ENCODE results near the gene SSNA1.
A peak's percentile ranks its signal among the peaks of the same experiment; 100 is the strongest.

Gene SSNA1

DNA sequence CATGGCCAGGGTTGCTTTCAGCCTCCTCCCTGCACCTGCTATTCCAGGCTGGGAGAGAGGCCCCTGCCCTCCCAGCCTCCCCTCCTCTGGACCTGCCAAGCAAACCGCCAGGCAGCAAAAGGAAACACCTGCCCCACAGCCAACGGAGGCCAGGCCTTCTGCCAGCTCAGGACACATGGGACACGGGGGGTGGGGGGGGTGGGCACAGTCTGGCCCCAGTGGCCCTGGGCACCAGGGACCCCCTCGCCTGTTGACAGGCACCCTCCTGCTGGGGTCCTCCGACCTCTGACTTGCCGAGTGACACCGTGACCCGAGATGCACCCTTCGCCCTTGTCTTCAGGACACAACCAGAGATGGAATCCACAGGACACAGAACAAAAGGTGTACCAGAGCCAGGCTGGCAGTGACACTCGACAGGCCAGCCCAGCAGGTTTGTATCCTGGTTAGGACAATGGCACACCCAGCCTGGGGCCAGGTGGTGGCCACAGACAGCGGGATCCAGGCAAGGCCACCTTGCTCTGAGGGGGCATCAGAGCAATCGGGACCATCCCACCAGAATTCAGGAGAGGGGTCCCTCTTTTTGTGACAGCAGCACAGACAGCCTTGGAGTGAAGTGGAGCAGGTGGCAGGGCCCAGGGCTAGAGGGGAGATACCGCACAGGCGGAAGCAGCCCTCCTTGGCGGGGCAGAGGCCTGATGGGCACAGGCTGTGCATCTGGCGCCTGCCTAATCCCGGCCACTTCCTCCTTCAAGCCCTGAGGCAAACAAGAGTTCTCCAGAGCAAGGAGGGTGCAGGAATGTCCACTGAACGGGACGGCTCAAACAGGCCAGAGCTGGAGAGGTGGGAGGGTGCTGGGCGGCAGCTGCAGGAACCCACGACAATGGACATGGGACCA, 15.3 kb upstream of the SSNA1 start:
- H3K36me3 ChIP-seq (ENCODE audit: control insufficient read depth in 2 of 2, insufficient read depth in 1 of 2, low read length in 2 of 2) = peaks cover 0 to 13% of the 10 kb centered on the region in 2 experiments; a peak in 1 of 3 replicates
- peak; percentile 57; the same call in 1 of the 2 replicates for TF ChIP-seq EGR2 (tag by site-specific recombination; IDR thresholded peaks at IDR 0.05; ENCODE audit: low read depth)
- TF ChIP-seq, protein P1, sequence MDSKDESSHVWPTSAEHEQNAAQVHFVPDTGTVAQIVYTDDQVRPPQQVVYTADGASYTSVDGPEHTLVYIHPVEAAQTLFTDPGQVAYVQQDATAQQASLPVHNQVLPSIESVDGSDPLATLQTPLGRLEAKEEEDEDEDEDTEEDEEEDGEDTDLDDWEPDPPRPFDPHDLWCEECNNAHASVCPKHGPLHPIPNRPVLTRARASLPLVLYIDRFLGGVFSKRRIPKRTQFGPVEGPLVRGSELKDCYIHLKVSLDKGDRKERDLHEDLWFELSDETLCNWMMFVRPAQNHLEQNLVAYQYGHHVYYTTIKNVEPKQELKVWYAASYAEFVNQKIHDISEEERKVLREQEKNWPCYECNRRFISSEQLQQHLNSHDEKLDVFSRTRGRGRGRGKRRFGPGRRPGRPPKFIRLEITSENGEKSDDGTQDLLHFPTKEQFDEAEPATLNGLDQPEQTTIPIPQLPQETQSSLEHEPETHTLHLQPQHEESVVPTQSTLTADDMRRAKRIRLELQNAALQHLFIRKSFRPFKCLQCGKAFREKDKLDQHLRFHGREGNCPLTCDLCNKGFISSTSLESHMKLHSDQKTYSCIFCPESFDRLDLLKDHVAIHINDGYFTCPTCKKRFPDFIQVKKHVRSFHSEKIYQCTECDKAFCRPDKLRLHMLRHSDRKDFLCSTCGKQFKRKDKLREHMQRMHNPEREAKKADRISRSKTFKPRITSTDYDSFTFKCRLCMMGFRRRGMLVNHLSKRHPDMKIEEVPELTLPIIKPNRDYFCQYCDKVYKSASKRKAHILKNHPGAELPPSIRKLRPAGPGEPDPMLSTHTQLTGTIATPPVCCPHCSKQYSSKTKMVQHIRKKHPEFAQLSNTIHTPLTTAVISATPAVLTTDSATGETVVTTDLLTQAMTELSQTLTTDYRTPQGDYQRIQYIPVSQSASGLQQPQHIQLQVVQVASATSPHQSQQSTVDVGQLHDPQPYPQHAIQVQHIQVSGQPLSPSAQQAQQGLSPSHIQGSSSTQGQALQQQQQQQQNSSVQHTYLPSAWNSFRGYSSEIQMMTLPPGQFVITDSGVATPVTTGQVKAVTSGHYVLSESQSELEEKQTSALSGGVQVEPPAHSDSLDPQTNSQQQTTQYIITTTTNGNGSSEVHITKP (tag by site-specific recombination; IDR thresholded peaks at IDR 0.05) = peak; percentile 28; the same call in 1 of the 2 replicates
- no peak for TF ChIP-seq SETDB1 (IDR thresholded peaks at IDR 0.05; ENCODE audit: insufficient read length, low read length)
- no peaks in the 10 kb centered on the region; the same call in 1 of the 2 replicates for H3K4me1 ChIP-seq (ENCODE audit: control insufficient read depth, insufficient read depth, low read length)
- CTCF ChIA-PET = interaction anchor here (0.8 to 1.1 kb wide), 2 partner anchors 63 to 64 kb away, joined by 3 read pairs; no protein-coding TSS in a partner anchor
- no peaks in the 10 kb centered on the region for H3K9me3 ChIP-seq (ENCODE audit: control insufficient read depth, insufficient read depth, low read depth, low read length)
- H3K4me3 ChIP-seq (ENCODE audit: low read depth, low read length) = no peak overlapping the region
- POLR2A ChIA-PET = interaction anchor here (0.6 to 7.4 kb wide), 5 partner anchors 11 to 88 kb away, joined by 3 to 53 read pairs (median 3); partner anchors contain the start of gene TUBB4B
- no peak overlapping the region for H3K27ac ChIP-seq (ENCODE audit: extremely low read depth, low read depth, low read length)

DNA sequence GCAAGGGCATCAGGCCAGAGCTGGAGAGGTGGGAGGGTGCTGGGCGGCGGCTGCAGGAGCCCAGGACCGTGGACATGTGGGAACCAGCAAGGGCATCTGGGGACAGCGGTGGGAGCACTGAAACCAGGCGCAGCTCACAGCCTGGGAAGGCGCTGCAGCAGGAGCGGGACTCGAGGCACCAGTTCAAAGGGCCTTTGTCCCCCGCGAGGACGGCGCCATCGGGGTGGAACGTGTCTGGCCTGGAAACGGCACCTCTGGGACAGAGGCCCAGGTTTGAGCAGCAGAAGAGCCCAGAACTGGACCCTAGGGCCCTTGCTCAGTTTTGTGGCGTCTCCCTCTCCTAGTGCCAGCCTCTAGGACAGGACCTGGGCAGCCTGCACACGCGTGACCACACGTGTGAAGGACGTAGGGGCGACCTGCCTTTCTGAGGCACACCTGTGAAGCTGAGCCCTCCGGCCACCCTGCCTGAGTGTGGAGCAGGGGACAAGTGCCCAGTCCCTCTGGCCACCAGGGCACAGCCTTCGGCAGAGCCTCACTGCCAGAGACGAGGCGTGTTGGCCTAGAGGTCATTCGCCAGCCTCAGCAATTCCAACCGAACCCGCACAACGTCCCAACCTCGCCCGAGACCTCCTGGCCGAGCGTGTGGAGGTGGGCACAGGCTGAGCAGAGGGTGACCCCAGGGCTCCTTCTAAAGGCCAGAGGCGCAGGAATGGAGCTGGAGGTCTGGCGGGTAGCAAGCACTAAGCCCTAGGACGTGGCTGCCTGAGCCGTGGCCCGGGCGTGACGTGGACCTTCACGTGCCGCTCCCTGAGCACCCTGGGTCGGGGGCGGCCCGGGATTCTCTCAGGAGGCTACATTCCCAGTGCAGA, 14.4 kb upstream of the SSNA1 start:
- Histone ChIP-seq H3K27ac (ENCODE audit: extremely low read depth, low read depth, low read length) (no peak overlapping the region), H3K4me1 (ENCODE audit: control insufficient read depth, insufficient read depth, low read length) (no peaks in the 10 kb centered on the region; the same call in 1 of the 2 replicates), H3K36me3 (ENCODE audit: control insufficient read depth in 2 of 2, insufficient read depth in 1 of 2, low read length in 2 of 2) (peaks cover 0 to 21% of the 10 kb centered on the region in 2 experiments; a peak in 1 of 3 replicates), H3K9me3 (ENCODE audit: control insufficient read depth, insufficient read depth, low read depth, low read length) (no peaks in the 10 kb centered on the region), H3K4me3 (ENCODE audit: low read depth, low read length) (no peak overlapping the region)
- TF ChIP-seq, protein P2, sequence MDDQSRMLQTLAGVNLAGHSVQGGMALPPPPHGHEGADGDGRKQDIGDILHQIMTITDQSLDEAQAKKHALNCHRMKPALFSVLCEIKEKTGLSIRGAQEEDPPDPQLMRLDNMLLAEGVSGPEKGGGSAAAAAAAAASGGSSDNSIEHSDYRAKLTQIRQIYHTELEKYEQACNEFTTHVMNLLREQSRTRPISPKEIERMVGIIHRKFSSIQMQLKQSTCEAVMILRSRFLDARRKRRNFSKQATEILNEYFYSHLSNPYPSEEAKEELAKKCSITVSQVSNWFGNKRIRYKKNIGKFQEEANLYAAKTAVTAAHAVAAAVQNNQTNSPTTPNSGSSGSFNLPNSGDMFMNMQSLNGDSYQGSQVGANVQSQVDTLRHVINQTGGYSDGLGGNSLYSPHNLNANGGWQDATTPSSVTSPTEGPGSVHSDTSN (CRISPR knock-in tag; IDR thresholded peaks at IDR 0.05) = no peak
- no peak for TF ChIP-seq FEZF1 (tag by site-specific recombination; IDR thresholded peaks at IDR 0.05)
- no peak for TF ChIP-seq ZNF830 (tag by site-specific recombination; IDR thresholded peaks at IDR 0.05; ENCODE audit: low read depth)
- CTCF ChIA-PET = interaction anchor here (0.8 to 1.1 kb wide), 2 partner anchors 55 to 63 kb away, joined by 3 to 8 read pairs; no protein-coding TSS in a partner anchor
- POLR2A ChIA-PET = interaction anchor here (0.6 to 7.4 kb wide), 6 partner anchors 12 to 128 kb away, joined by 3 to 53 read pairs (median 6); partner anchors contain the start of genes ANAPC2, NRARP and SSNA1

DNA sequence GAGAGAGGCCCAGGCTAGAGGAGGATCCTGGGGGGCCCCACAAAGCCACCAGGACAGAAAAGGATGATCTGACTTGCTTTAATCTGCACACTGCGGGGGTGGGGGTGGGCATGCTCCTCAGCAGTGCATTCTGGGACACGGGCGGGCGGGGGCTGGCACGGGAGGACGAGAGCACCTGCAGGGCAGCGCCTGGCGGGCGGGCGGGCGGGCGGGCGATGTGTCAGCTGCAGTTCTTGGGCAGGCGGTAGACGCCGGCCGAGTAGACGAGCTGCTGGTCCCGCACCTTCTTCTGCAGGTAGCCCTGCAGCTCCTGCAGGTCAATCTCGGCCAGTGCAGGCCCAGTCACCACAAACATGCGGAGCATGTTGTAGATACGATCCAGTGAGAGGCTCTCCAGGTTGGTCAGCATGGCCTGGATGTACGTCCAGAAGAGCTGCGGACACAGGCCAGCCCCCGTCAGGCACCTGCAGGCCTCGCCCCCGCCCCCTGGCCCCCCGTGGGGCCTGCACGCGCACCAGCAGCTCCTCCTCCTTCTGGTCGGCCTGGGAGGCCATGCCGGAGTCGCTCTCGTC, 13.7 kb upstream of the SSNA1 start:
- peaks cover 0 to 29% of the 10 kb centered on the region in 2 experiments; a peak in 2 of 3 replicates for H3K36me3 ChIP-seq (ENCODE audit: control insufficient read depth in 2 of 2, insufficient read depth in 1 of 2, low read length in 2 of 2)
- H3K9me3 ChIP-seq (ENCODE audit: control insufficient read depth, insufficient read depth, low read depth, low read length) = no peaks in the 10 kb centered on the region
- CTCF ChIA-PET = interaction anchor here (1.1 to 3.1 kb wide), 2 partner anchors 56 to 62 kb away, joined by 8 to 12 read pairs; no protein-coding TSS in a partner anchor
- TF ChIP-seq SP3 (tag by site-specific recombination; IDR thresholded peaks at IDR 0.05) (no peak), BCL11B (tag by site-specific recombination; IDR thresholded peaks at IDR 0.05; ENCODE audit: low read depth) (no peak), ZNF174 (tag by site-specific recombination; IDR thresholded peaks at IDR 0.05) (no peak), ZNF707 (tag by site-specific recombination; IDR thresholded peaks at IDR 0.05) (no peak), ZNF221 (tag by site-specific recombination; IDR thresholded peaks at IDR 0.05; ENCODE audit: borderline replicate concordance) (no peak), ZNF530 (tag by site-specific recombination; IDR thresholded peaks at IDR 0.05; ENCODE audit: low read depth) (no peak), HOXD13 (CRISPR knock-in tag; IDR thresholded peaks at IDR 0.05; ENCODE audit: borderline replicate concordance) (no peak), KLF1 (tag by site-specific recombination; IDR thresholded peaks at IDR 0.05) (no peak), ZNF248 (tag by site-specific recombination; IDR thresholded peaks at IDR 0.05) (no peak), PRDM1 (tag by site-specific recombination; IDR thresholded peaks at IDR 0.05) (no peak), ZNF114 (tag by site-specific recombination; IDR thresholded peaks at IDR 0.05) (no peak), ZFHX2 (tag by site-specific recombination; conservative IDR thresholded peaks at IDR 0.05) (no peak)
- TF ChIP-seq, protein P3, sequence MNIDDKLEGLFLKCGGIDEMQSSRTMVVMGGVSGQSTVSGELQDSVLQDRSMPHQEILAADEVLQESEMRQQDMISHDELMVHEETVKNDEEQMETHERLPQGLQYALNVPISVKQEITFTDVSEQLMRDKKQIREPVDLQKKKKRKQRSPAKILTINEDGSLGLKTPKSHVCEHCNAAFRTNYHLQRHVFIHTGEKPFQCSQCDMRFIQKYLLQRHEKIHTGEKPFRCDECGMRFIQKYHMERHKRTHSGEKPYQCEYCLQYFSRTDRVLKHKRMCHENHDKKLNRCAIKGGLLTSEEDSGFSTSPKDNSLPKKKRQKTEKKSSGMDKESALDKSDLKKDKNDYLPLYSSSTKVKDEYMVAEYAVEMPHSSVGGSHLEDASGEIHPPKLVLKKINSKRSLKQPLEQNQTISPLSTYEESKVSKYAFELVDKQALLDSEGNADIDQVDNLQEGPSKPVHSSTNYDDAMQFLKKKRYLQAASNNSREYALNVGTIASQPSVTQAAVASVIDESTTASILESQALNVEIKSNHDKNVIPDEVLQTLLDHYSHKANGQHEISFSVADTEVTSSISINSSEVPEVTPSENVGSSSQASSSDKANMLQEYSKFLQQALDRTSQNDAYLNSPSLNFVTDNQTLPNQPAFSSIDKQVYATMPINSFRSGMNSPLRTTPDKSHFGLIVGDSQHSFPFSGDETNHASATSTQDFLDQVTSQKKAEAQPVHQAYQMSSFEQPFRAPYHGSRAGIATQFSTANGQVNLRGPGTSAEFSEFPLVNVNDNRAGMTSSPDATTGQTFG (tag by site-specific recombination; IDR thresholded peaks at IDR 0.05; ENCODE audit: borderline replicate concordance) = no peak

More for the DNA sequence above, 13.7 kb upstream of the SSNA1 start:
- POLR2A ChIA-PET = interaction anchor here (0.8 to 7.4 kb wide), 7 partner anchors 15 to 127 kb away, joined by 3 to 53 read pairs (median 6); partner anchors contain the start of genes ANAPC2, NRARP and SSNA1
- Histone ChIP-seq H3K27ac (ENCODE audit: extremely low read depth, low read depth, low read length) (no peak overlapping the region), H3K4me3 (ENCODE audit: low read depth, low read length) (no peak overlapping the region), H3K4me1 (ENCODE audit: control insufficient read depth, insufficient read depth, low read length) (no peaks in the 10 kb centered on the region)

Measured in HEK293 (cell line).